ENCODE data around the gene TPO. TPM values are rescaled to one million over a fixed set of nuclear protein-coding genes. Genes with fewer than 3 reads are reported as not detected.

The TPO gene
- total RNA-seq (2021; ENCODE audit: unreplicated experiment) = not detected
- 0.48 TPM for polyA plus RNA-seq (2012; ENCODE audit: insufficient read length)
- Bru-seq, nascent RNA = percentile 4 among the genes with signal in this experiment
- percentile 1 among the genes with signal in this experiment for BruChase-seq, experiment 1, labeled RNA remaining after a 2-hour chase
- percentile 1 among the genes with signal in this experiment for BruChase-seq, experiment 2, labeled RNA remaining after a 6-hour chase
- long read RNA-seq = 0 reads

DNA sequence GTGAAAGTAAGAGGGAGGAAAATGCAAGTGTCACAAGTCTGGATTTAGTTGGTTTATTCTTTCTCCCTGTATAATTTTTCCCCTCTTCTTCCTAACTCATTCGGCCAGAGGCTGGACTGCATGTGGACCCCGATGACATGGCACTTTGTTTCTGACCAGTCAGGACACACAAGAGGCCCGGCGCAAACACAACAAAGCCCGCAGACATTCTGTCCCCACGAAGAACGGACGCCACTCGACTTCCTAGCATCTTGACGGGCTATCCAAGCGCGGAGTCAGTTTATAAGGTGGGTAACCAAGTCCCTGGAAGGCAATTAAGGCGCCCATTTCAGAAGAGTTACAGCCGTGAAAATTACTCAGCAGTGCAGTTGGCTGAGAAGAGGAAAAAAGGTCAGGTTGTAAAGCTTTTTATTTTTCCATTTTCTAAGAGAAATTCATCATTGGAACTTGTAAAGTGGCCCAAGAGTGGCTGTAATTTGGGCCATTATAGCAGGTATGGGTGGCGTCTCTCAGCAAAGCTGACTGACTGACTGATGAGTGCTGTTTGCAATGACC lies at the start of gene TPO:
Gene TPO (plus strand): TSS at position 308 of the 555 bp plus-strand sequence. CDS start 946 bp downstream, outside the sequence.
- H3K27me3 ChIP-seq (ENCODE audit: control insufficient read depth, insufficient read depth, low read length) = no peaks in the 10 kb centered on the region
- in situ Hi-C loops (cut with HindIII; ENCODE audit: low pct_unique_long_range_greater_than_20kb, low sequenced_read_pairs) = no loop called here

DNA sequence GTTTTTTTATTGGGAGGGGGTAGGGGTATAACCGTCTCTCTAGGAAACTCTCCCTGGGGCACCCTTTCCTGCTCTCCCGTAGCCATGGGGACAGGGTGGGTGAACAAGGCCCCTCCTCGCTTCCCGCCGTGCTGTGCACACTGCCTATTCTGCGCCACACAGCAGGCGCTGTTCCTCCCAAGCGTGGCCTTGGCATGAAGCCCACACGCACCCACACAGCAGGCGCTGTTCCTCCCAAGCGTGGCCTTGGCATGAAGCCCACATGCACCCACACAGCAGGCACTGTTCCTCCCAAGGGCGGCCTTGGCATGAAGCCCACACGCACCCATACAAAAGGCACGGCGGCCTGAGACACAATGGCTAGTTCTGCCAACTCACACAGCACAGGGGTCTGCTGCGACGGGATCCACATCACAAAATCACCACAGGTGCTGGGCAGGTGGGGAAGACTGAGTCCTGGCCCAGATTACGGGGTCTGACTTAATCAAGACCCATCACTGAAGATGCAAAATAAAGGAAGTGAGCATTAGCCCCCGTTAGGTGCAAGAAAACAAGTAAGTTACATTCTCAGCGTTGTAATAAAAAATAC lies 46.6 kb upstream of the TPO start:
- H3K4me3 ChIP-seq (ENCODE audit: low read depth in 2 of 2, low read length in 2 of 2) = no peak overlapping the region
- TF ChIP-seq SIN3A (IDR thresholded peaks at IDR 0.05; ENCODE audit: borderline replicate concordance, insufficient read depth, low read depth, low read length) (no peak), TCF7L2 (IDR thresholded peaks at IDR 0.05; ENCODE audit: low read depth, low read length) (no peak), POLR2AphosphoS5 (IDR thresholded peaks at IDR 0.05; ENCODE audit: low read depth, low read length) (no peak)
- TF ChIP-seq, protein P1, sequence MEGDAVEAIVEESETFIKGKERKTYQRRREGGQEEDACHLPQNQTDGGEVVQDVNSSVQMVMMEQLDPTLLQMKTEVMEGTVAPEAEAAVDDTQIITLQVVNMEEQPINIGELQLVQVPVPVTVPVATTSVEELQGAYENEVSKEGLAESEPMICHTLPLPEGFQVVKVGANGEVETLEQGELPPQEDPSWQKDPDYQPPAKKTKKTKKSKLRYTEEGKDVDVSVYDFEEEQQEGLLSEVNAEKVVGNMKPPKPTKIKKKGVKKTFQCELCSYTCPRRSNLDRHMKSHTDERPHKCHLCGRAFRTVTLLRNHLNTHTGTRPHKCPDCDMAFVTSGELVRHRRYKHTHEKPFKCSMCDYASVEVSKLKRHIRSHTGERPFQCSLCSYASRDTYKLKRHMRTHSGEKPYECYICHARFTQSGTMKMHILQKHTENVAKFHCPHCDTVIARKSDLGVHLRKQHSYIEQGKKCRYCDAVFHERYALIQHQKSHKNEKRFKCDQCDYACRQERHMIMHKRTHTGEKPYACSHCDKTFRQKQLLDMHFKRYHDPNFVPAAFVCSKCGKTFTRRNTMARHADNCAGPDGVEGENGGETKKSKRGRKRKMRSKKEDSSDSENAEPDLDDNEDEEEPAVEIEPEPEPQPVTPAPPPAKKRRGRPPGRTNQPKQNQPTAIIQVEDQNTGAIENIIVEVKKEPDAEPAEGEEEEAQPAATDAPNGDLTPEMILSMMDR (IDR thresholded peaks at IDR 0.05) = no peak
- TF ChIP-seq, protein P2, sequence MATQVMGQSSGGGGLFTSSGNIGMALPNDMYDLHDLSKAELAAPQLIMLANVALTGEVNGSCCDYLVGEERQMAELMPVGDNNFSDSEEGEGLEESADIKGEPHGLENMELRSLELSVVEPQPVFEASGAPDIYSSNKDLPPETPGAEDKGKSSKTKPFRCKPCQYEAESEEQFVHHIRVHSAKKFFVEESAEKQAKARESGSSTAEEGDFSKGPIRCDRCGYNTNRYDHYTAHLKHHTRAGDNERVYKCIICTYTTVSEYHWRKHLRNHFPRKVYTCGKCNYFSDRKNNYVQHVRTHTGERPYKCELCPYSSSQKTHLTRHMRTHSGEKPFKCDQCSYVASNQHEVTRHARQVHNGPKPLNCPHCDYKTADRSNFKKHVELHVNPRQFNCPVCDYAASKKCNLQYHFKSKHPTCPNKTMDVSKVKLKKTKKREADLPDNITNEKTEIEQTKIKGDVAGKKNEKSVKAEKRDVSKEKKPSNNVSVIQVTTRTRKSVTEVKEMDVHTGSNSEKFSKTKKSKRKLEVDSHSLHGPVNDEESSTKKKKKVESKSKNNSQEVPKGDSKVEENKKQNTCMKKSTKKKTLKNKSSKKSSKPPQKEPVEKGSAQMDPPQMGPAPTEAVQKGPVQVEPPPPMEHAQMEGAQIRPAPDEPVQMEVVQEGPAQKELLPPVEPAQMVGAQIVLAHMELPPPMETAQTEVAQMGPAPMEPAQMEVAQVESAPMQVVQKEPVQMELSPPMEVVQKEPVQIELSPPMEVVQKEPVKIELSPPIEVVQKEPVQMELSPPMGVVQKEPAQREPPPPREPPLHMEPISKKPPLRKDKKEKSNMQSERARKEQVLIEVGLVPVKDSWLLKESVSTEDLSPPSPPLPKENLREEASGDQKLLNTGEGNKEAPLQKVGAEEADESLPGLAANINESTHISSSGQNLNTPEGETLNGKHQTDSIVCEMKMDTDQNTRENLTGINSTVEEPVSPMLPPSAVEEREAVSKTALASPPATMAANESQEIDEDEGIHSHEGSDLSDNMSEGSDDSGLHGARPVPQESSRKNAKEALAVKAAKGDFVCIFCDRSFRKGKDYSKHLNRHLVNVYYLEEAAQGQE (IDR thresholded peaks at IDR 0.05; ENCODE audit: insufficient read depth in 1 of 2, low read depth in 2 of 2, low read length in 1 of 2) = no peak
- H3K36me3 ChIP-seq (ENCODE audit: control insufficient read depth, insufficient read depth, low read length) = no peaks in the 10 kb centered on the region
- no peaks in the 10 kb centered on the region for H3K27me3 ChIP-seq (ENCODE audit: control insufficient read depth, insufficient read depth, low read length)
- in situ Hi-C loops (cut with HindIII; ENCODE audit: low pct_unique_long_range_greater_than_20kb, low sequenced_read_pairs) = no loop called here
- POLR2A ChIA-PET = no interaction called here
- no peaks in the 10 kb centered on the region for H3K9me3 ChIP-seq (ENCODE audit: control insufficient read depth, insufficient read depth, low read depth, low read length)
- BruUV-seq (replicated peaks) = no TSS peak
- no peaks in the 10 kb centered on the region for H3K4me1 ChIP-seq (ENCODE audit: control insufficient read depth, insufficient read depth, low read length)
- DNase-seq (ENCODE audit: low read depth, low spot score) (no peak), ATAC-seq (no peak)
- CTCF ChIA-PET = no interaction called here
- intact Hi-C loops (cut with micrococcal nuclease; ENCODE audit: unreplicated experiment) = no loop called here
- H3K27ac ChIP-seq (ENCODE audit: low read length) = no peak overlapping the region

More for the DNA sequence above, at the start of gene TPO:
- no peaks in the 10 kb centered on the region for H3K4me1 ChIP-seq (ENCODE audit: control insufficient read depth, insufficient read depth, low read length)
- H3K9me3 ChIP-seq (ENCODE audit: control insufficient read depth, insufficient read depth, low read depth, low read length) = no peaks in the 10 kb centered on the region
- TF ChIP-seq POLR2AphosphoS5 (IDR thresholded peaks at IDR 0.05; ENCODE audit: low read depth, low read length) = no peak
- intact Hi-C loops (cut with micrococcal nuclease; ENCODE audit: unreplicated experiment) = no loop called here
- POLR2A ChIA-PET = no interaction called here
- BruUV-seq (replicated peaks) = no TSS peak
- no peak for ATAC-seq
- H3K27ac ChIP-seq (ENCODE audit: low read length) = no peak within 1 kb of the TSS
- no peak within 1 kb of the TSS for H3K4me3 ChIP-seq (ENCODE audit: low read depth in 2 of 2, low read length in 2 of 2)
- CTCF ChIA-PET = no interaction called here
- no peaks in the 10 kb centered on the region for H3K36me3 ChIP-seq (ENCODE audit: control insufficient read depth, insufficient read depth, low read length)
- no peak for DNase-seq (ENCODE audit: low read depth, low spot score)

DNA sequence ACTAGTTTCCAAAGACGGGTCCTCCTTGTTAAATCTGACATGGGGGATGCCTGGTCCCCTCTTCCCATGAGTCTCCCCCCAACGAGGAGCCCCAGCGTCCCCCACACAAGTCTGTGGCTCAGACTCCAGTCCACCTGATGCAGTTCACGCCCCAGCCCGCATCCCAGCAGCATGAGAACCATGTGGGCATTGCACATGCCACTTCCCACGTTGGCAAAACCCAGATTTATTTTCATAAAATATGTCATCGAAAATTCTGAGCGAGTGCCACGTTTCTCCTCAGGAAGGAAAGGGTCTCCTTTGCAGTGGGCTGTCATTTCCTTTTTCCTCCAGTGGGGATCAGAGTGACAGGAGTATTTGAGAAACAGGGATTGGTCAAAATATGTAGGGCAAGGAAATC lies 45.7 kb upstream of the TPO start:
- no peak for DNase-seq (ENCODE audit: low read depth, low spot score)
- TF ChIP-seq POLR2AphosphoS5 (IDR thresholded peaks at IDR 0.05; ENCODE audit: low read depth, low read length) = no peak
- no peak for TF ChIP-seq SIN3A (IDR thresholded peaks at IDR 0.05; ENCODE audit: borderline replicate concordance, insufficient read depth, low read depth, low read length)
- no peak overlapping the region for H3K4me3 ChIP-seq (ENCODE audit: low read depth in 2 of 2, low read length in 2 of 2)
- no peaks in the 10 kb centered on the region for H3K36me3 ChIP-seq (ENCODE audit: control insufficient read depth, insufficient read depth, low read length)
- no TSS peak for BruUV-seq (replicated peaks)
- no peaks in the 10 kb centered on the region for H3K4me1 ChIP-seq (ENCODE audit: control insufficient read depth, insufficient read depth, low read length)
- ATAC-seq = no peak
- in situ Hi-C loops (cut with HindIII; ENCODE audit: low pct_unique_long_range_greater_than_20kb, low sequenced_read_pairs) (no loop called here), intact Hi-C loops (cut with micrococcal nuclease; ENCODE audit: unreplicated experiment) (no loop called here)
- ChIA-PET CTCF (no interaction called here), POLR2A (no interaction called here)
- H3K27ac ChIP-seq (ENCODE audit: low read length) = no peak overlapping the region
- H3K27me3 ChIP-seq (ENCODE audit: control insufficient read depth, insufficient read depth, low read length) = no peaks in the 10 kb centered on the region
- H3K9me3 ChIP-seq (ENCODE audit: control insufficient read depth, insufficient read depth, low read depth, low read length) = no peaks in the 10 kb centered on the region

Measured in Panc1 (cell line).